K562 (cell line): ENCODE measurements around the gene STX1A. TPM values are rescaled to one million over a fixed set of nuclear protein-coding genes. Genes with fewer than 3 reads are reported as not detected.

Source experiments
- ARNT ChIP-seq, 2 experiments: fragments of 450-650 bp; IDR thresholded peaks; 2 replicates each; pipeline ENCODE4 v1.6.1; 2016; ENCODE audit warnings: mild to moderate bottlenecking in 1 of 2
- ATF2 ChIP-seq: sonication (generic); formaldehyde crosslinking; IDR thresholded peaks from 2 replicates; pipeline ENCODE4 v1.8.1; 2022; ENCODE audit warnings: missing genetic modification reagents
- BDP1 ChIP-seq: IDR thresholded peaks from 3 replicates; pipeline ENCODE4 v1.6.1; 2011; ENCODE audit not compliant: insufficient read length, insufficient read depth
- BHLHE40 ChIP-seq: IDR thresholded peaks from 2 replicates; pipeline ENCODE4 v1.6.1; 2011; ENCODE audit warnings: low read length, improper control_type of control experiment
- CHD2 ChIP-seq: IDR thresholded peaks from 2 replicates; pipeline ENCODE4 v1.6.1; 2011; ENCODE audit warnings: low read depth, low read length
- GATA2 ChIP-seq: sonication (generic); formaldehyde crosslinking; IDR thresholded peaks from 2 replicates; pipeline ENCODE4 v1.4.0; 2020; ENCODE audit warnings: mild to moderate bottlenecking, missing genetic modification reagents
- HES1 ChIP-seq: fragments of 450-650 bp; IDR thresholded peaks from 2 replicates; pipeline ENCODE4 v1.6.1; 2016; ENCODE audit warnings: low read depth, mild to moderate bottlenecking, moderate library complexity
- ILK ChIP-seq: fragments of 450-650 bp; IDR thresholded peaks from 2 replicates; pipeline ENCODE4 v1.6.1; 2016; ENCODE audit warnings: missing genetic modification characterization, low read depth, mild to moderate bottlenecking, missing compliant biosample characterization, moderate library complexity, borderline replicate concordance
- JUNB ChIP-seq: fragments of 450-650 bp; formaldehyde crosslinking; conservative IDR thresholded peaks from 2 replicates; pipeline ENCODE4 v1.4.0; 2020; ENCODE audit warnings: mild to moderate bottlenecking
- KAT7 ChIP-seq: sonication (generic); formaldehyde crosslinking; IDR thresholded peaks from 2 replicates; pipeline ENCODE4 v1.8.0; 2022; ENCODE audit warnings: missing genetic modification reagents, mild to moderate bottlenecking, borderline replicate concordance
- MTA2 ChIP-seq: fragments of 450-650 bp; IDR thresholded peaks from 2 replicates; pipeline ENCODE4 v1.6.1; 2016; ENCODE audit warnings: low read depth
- MTF1 ChIP-seq: fragments of 250-450 bp; sonication (Bioruptor Pico); IDR thresholded peaks from 2 replicates; pipeline ENCODE4 v1.9.0; 2021; ENCODE audit warnings: moderate library complexity, mild to moderate bottlenecking, inconsistent platforms, borderline replicate concordance
- MYNN ChIP-seq, 2 experiments: sonication (generic); formaldehyde crosslinking in 1 of 2; IDR thresholded peaks; 2 replicates each; pipeline versions ENCODE4 v1.5.0 to v1.6.1; 2016 to 2020; ENCODE audit warnings: antibody characterized with exemption in 1 of 2, missing genetic modification reagents in 1 of 2
- PHF20 ChIP-seq: fragments of 450-650 bp; IDR thresholded peaks from 2 replicates; pipeline ENCODE4 v1.6.1; 2018; ENCODE audit not compliant: partially characterized antibody
- RAD51 ChIP-seq: fragments of 450-650 bp; IDR thresholded peaks from 2 replicates; pipeline ENCODE4 v1.7.1; 2016; ENCODE audit warnings: low read depth, mild to moderate bottlenecking, borderline replicate concordance
- TAF9B ChIP-seq: fragments of 450-650 bp; IDR thresholded peaks from 2 replicates; pipeline ENCODE4 v1.6.1; 2018; ENCODE audit warnings: mild to moderate bottlenecking; ENCODE audit not compliant: partially characterized antibody
- ZC3H8 ChIP-seq: fragments of 450-650 bp; IDR thresholded peaks from 2 replicates; pipeline ENCODE4 v1.6.1; 2017
- ZFP91 ChIP-seq: sonication (generic); formaldehyde crosslinking; IDR thresholded peaks from 2 replicates; pipeline ENCODE4 v1.8.0; 2022; ENCODE audit warnings: mild to moderate bottlenecking, missing genetic modification reagents
- ZNF165 ChIP-seq: fragments of 250-450 bp; sonication (Bioruptor Pico); IDR thresholded peaks from 2 replicates; pipeline ENCODE4 v1.4.0; 2020; ENCODE audit warnings: borderline replicate concordance
- ZNF384 ChIP-seq: IDR thresholded peaks from 2 replicates; pipeline ENCODE4 v1.6.1; 2012; ENCODE audit warnings: low read depth, low read length, improper control_type of control experiment
- polyA plus RNA-seq, 8 experiments: library from polyadenylated mRNA; depleted of rRNA in 4 of 8; stranded (reverse) in 5 of 8; unstranded in 3 of 8; fragments of >200 nt; fragmentation: Nextera tagmentation in 2 of 8; fragmentation: Illumina TruSeq in 1 of 8; extraction: Ambion mirVana in 2 of 8; extraction: Trizol in 1 of 8; gene quantifications; 2 replicates each; pipeline versions ENCODE4 v1.2.1 to v1.2.3, GENCODE V29; 2011 to 2014; ENCODE audit warnings: inconsistent platforms in 1 of 8, missing spikeins in 1 of 8
- total RNA-seq, 7 experiments: library from RNA; depleted of rRNA in 6 of 7; stranded (reverse); fragments of >200 nt in 6 of 7; fragmentation: Illumina TruSeq in 2 of 7; extraction: Trizol in 2 of 7; gene quantifications; 2 replicates each; pipeline versions ENCODE4 v1.2.1 to v1.2.3, GENCODE V29; 2011 to 2021; ENCODE audit warnings: low replicate concordance in 1 of 7
- TF ChIP-seq, protein P1 (sequence below): fragments of 450-650 bp; IDR thresholded peaks from 2 replicates; pipeline ENCODE4 v1.6.1; 2016; ENCODE audit warnings: antibody characterized with exemption
- TF ChIP-seq, protein P2 (sequence below): fragments of 250-450 bp; sonication (Bioruptor Pico); IDR thresholded peaks from 2 replicates; pipeline ENCODE4 v1.4.0; 2020

The STX1A gene
- total and polyA plus RNA-seq, 9 of the 15 experiments (the other 6 are each of a cell fraction or from before 2014, with no cell fraction given): 0.04 to 15.1 (median 6.3) TPM

- no peak for TF ChIP-seq ZNF165
- no peak for TF ChIP-seq TAF9B
- no peak for TF ChIP-seq MTF1 (CRISPR knock-in tag)
- no peak for TF ChIP-seq HES1
- TF ChIP-seq CHD2: no peak
- TF ChIP-seq MTA2: 0 out of 2 replicates have a peak, but pooled peaks have one; percentile 37
- 0 out of 2 replicates have a peak, but pooled peaks have one; percentile 65 for TF ChIP-seq ZC3H8
- no peak for TF ChIP-seq MYNN (IDR thresholded peaks at IDR 0.05)
- no peak for TF ChIP-seq MYNN (CRISPR knock-in tag; IDR thresholded peaks at IDR 0.05)
- no peak for TF ChIP-seq GATA2 (CRISPR knock-in tag)
- no peak for TF ChIP-seq PHF20
- TF ChIP-seq ILK (tag): no peak
- no peak for TF ChIP-seq RAD51
- TF ChIP-seq BDP1: no peak
- no peak for TF ChIP-seq KAT7
- TF ChIP-seq ZFP91 (CRISPR knock-in tag): no peak
- TF ChIP-seq, protein P1, sequence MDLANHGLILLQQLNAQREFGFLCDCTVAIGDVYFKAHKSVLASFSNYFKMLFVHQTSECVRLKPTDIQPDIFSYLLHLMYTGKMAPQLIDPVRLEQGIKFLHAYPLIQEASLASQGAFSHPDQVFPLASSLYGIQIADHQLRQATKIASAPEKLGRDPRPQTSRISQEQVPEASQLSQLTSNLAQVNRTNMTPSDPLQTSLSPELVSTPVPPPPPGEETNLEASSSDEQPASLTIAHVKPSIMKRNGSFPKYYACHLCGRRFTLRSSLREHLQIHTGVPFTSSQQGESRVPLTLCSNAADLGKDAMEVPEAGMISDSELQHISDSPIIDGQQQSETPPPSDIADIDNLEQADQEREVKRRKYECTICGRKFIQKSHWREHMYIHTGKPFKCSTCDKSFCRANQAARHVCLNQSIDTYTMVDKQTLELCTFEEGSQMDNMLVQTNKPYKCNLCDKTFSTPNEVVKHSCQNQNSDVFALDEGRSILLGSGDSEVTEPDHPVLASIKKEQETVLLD: peak; percentile 71
- TF ChIP-seq JUNB (CRISPR knock-in tag): no peak
- no peak for TF ChIP-seq ATF2 (CRISPR knock-in tag)
- 0 out of 4 replicates have a peak, but pooled peaks of 1 of the 2 experiments have one; percentile 17 for TF ChIP-seq ARNT (IDR thresholded peaks at IDR 0.05)
- TF ChIP-seq BHLHE40: no peak
- TF ChIP-seq, protein P2, sequence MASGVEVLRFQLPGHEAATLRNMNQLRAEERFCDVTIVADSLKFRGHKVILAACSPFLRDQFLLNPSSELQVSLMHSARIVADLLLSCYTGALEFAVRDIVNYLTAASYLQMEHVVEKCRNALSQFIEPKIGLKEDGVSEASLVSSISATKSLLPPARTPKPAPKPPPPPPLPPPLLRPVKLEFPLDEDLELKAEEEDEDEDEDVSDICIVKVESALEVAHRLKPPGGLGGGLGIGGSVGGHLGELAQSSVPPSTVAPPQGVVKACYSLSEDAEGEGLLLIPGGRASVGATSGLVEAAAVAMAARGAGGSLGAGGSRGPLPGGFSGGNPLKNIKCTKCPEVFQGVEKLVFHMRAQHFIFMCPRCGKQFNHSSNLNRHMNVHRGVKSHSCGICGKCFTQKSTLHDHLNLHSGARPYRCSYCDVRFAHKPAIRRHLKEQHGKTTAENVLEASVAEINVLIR (CRISPR knock-in tag): no peak
- TF ChIP-seq ZNF384: no peak
Observed at GRCh38 chr7:73762659-73762999, 43.2 kb upstream of the STX1A start (continued).
